Liver (tissue), 9 donors: ENCODE results near the gene GSAP. TPM values are rescaled to one million over a fixed set of nuclear protein-coding genes. Genes with fewer than 3 reads are reported as not detected.

ENCODE experiments used
- DNase-seq: peaks from one replicate; pipeline ENCODE4 v3.0.0-alpha.2; 2017; ENCODE audit warnings: low spot score
- H3K27ac ChIP-seq, 2 donors: one replicate each; pipeline ENCODE4 v1.7.0; 2013; ENCODE audit warnings: inconsistent platforms in 2 of 2, low read length in 2 of 2, control low read depth in 1 of 2, low read depth in 1 of 2, mild to moderate bottlenecking in 1 of 2
- H3K27me3 ChIP-seq, 4 donors: one replicate each; pipeline versions ENCODE4 v1.6.1 to v1.7.0; 2013; ENCODE audit warnings: low read length in 3 of 4, inconsistent platforms in 1 of 4, mild to moderate bottlenecking in 1 of 4, moderate library complexity in 1 of 4; ENCODE audit not compliant: control insufficient read depth in 4 of 4, insufficient read depth in 4 of 4
- H3K36me3 ChIP-seq, 4 donors: one replicate each; pipeline versions ENCODE4 v1.6.1 to v1.7.0; 2013; ENCODE audit warnings: low read length in 3 of 4, mild to moderate bottlenecking in 3 of 4, low read depth in 1 of 4, moderate library complexity in 1 of 4; ENCODE audit not compliant: control insufficient read depth in 4 of 4, insufficient read depth in 3 of 4
- H3K4me1 ChIP-seq, 4 donors: one replicate each; pipeline versions ENCODE4 v1.6.1 to v1.7.0; 2013; ENCODE audit warnings: low read length in 3 of 4, mild to moderate bottlenecking in 3 of 4, moderate library complexity in 1 of 4; ENCODE audit not compliant: control insufficient read depth in 4 of 4, insufficient read depth in 4 of 4
- H3K4me3 ChIP-seq, 3 donors: one replicate each; pipeline versions ENCODE4 v1.6.1 to v1.7.0; 2013; ENCODE audit warnings: low read length in 3 of 3, control low read depth in 1 of 3, low read depth in 1 of 3, mild to moderate bottlenecking in 1 of 3
- H3K9ac ChIP-seq, 2 donors: one replicate each; pipeline ENCODE4 v1.7.0; 2013; ENCODE audit warnings: low read length in 2 of 2, mild to moderate bottlenecking in 2 of 2, moderate library complexity in 2 of 2, control low read depth in 1 of 2, low read depth in 1 of 2
- H3K9me3 ChIP-seq, 4 donors: one replicate each; pipeline versions ENCODE4 v1.6.1 to v1.7.0; 2013; ENCODE audit warnings: low read length in 3 of 4; ENCODE audit not compliant: control insufficient read depth in 4 of 4
- GABPA ChIP-seq, 2 donors: IDR thresholded peaks in 1 of 2; conservative IDR thresholded peaks in 1 of 2; 2 replicates each; pipeline ENCODE4 v1.6.1; 2016; ENCODE audit warnings: antibody characterized with exemption in 2 of 2, mild to moderate bottlenecking in 1 of 2, moderate library complexity in 1 of 2
- HNF4A ChIP-seq, 2 donors: conservative IDR thresholded peaks; 2 replicates each; pipeline ENCODE4 v1.6.1; 2016; ENCODE audit warnings: antibody characterized with exemption in 2 of 2, mild to moderate bottlenecking in 2 of 2
- HNF4G ChIP-seq: IDR thresholded peaks from 2 replicates; pipeline ENCODE4 v1.6.1; 2016; ENCODE audit warnings: antibody characterized with exemption
- NR2F2 ChIP-seq: IDR thresholded peaks from 2 replicates; pipeline ENCODE4 v1.6.1; 2016; ENCODE audit warnings: antibody characterized with exemption
- RAD21 ChIP-seq, 2 donors: IDR thresholded peaks; 2 replicates each; pipeline ENCODE4 v1.6.1; 2016; ENCODE audit warnings: antibody characterized with exemption in 2 of 2, mild to moderate bottlenecking in 2 of 2
- RXRA ChIP-seq, 2 donors: IDR thresholded peaks; 2 replicates each; pipeline ENCODE4 v1.6.1; 2017 to 2018; ENCODE audit warnings: antibody characterized with exemption in 2 of 2, mild to moderate bottlenecking in 1 of 2
- SP1 ChIP-seq: IDR thresholded peaks from 2 replicates; pipeline ENCODE4 v1.6.1; 2018; ENCODE audit warnings: antibody characterized with exemption, mild to moderate bottlenecking
- YY1 ChIP-seq: IDR thresholded peaks from 2 replicates; pipeline ENCODE4 v1.6.1; 2016; ENCODE audit warnings: antibody characterized with exemption, mild to moderate bottlenecking
- WGBS: extraction: QIAGEN DNeasy Blood & Tissue Kit; methylation state at CpG from one replicate; pipeline ENCODE4 v1.1.7; 2013; 5-methylcytosine and 5-hydroxymethylcytosine counted together
- polyA plus RNA-seq, 2 donors: library from polyadenylated mRNA; stranded (reverse) in 1 of 2; unstranded in 1 of 2; fragments of 200-250 nt in 1 of 2; fragments of >200 nt in 1 of 2; fragmentation: Nextera tagmentation in 1 of 2; extraction: Ambion mirVana in 1 of 2; gene quantifications; one replicate each; pipeline versions ENCODE4 v1.2.1 to v1.2.3, GENCODE V29; 2013 to 2015
- total RNA-seq, 2 donors: library from RNA; depleted of rRNA; stranded (reverse); fragments of >200 nt; gene quantifications; one replicate each; pipeline ENCODE4 v1.2.3, GENCODE V29; 2014
- TF ChIP-seq, protein P1 (sequence below): IDR thresholded peaks from 2 replicates; pipeline ENCODE4 v1.6.1; 2016; ENCODE audit warnings: antibody characterized with exemption
- TF ChIP-seq, protein P2 (sequence below): IDR thresholded peaks from 2 replicates; pipeline ENCODE4 v1.6.1; 2016; ENCODE audit warnings: antibody characterized with exemption
- TF ChIP-seq, protein P3 (sequence below): IDR thresholded peaks from 2 replicates; pipeline ENCODE4 v1.6.1; 2016; ENCODE audit warnings: antibody characterized with exemption
- TF ChIP-seq, protein P4 (sequence below): IDR thresholded peaks from 2 replicates; pipeline ENCODE4 v1.6.1; 2016; ENCODE audit warnings: antibody characterized with exemption, mild to moderate bottlenecking
- donor health status: healthy.
- donor health status: healthy.
- donor health status: healthy.
- donor health status: healthy.
- donor health status: healthy.

GSAP gene
- total and polyA plus RNA-seq, 4 donors = 4.1 to 30.9 (median 17.7) TPM

DNA sequence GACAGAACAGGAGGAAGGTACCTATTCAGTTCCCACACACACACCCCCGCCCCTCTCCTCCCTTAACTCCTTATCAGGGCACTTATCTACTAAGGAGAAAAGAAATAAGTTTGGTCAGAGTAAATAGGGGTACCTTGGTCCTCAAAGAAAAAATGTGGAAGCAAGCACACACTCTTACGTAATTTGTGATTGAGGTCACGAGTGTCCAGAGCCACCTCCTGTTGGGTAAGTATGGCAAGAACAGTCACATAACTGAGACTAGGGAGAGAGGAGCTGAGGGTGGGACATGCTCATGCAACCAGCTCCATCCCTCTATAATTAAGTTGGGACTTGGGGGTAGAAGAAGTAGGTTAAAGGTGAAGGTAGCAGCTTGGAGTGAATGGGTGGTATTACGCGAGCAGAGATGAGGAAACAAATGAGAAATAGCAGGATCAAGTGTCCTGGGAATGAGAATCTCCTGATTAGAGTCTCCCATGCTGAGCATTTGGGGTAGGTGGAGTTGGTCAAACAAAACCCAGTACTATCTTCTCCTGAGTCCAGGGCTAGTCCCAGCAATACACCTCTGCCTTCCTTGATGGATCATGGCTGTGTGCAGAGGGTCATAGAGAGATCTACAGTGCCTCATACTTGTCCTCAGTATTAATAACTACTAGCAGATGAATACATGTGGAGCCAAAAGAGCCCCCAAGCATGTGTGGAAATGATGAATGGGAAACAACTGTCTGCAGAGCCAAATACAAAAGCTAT lies 77.1 kb downstream of the GSAP start:
- Histone ChIP-seq H3K27ac (no peak overlapping the region), H3K4me1 (no peaks in the 10 kb centered on the region), H3K27me3 (no peaks in the 10 kb centered on the region), H3K4me3 (no peak overlapping the region), H3K9ac (no peak overlapping the region), H3K9me3 (no peaks in the 10 kb centered on the region), H3K36me3 (no peaks in the 10 kb centered on the region)
- no peak for DNase-seq
- 87% methylated on average over 5 of the region's 5 CpGs for WGBS
- TF ChIP-seq RAD21 (IDR thresholded peaks at IDR 0.05) (peak in 1 of 2 donors; percentile 6), NR2F2 (no peak), RXRA (IDR thresholded peaks at IDR 0.05) (peak in 1 of 2 donors; percentile 34)

DNA sequence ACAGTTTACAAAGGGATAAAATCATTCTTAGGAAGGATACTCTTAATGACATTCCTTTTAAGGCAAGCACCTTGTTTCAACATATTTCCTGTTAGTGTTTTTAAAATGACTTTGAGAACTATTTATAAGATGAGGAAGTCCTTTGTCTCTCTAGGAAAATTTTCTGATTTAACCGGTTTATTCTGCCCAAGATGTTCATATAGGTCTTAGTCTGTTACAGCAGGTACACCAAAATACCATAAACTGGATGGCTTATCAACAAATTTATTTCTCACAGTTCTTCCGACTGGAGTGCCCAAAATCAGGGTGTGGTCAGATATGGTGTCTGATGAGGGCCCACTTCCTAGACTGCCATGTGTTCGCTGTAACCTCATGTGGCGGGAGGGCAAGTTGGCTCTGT lies 77.9 kb downstream of the GSAP start:
- Histone ChIP-seq H3K4me3 (no peak overlapping the region), H3K27ac (no peak overlapping the region), H3K27me3 (no peaks in the 10 kb centered on the region), H3K36me3 (no peaks in the 10 kb centered on the region), H3K4me1 (no peaks in the 10 kb centered on the region), H3K9ac (no peak overlapping the region), H3K9me3 (no peaks in the 10 kb centered on the region)
- no peak for TF ChIP-seq NR2F2
- TF ChIP-seq, protein P1, sequence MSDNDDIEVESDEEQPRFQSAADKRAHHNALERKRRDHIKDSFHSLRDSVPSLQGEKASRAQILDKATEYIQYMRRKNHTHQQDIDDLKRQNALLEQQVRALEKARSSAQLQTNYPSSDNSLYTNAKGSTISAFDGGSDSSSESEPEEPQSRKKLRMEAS = no peak
- no peak for TF ChIP-seq SP1
- no peak for TF ChIP-seq HNF4A (conservative IDR thresholded peaks at IDR 0.05)
- no peak for TF ChIP-seq RAD21 (IDR thresholded peaks at IDR 0.05)
- no peak for TF ChIP-seq HNF4G
- TF ChIP-seq GABPA (IDR thresholded peaks at IDR 0.05 in 1 of 2, conservative IDR thresholded peaks at IDR 0.05 in 1 of 2) = no peak
- no peak for TF ChIP-seq RXRA (IDR thresholded peaks at IDR 0.05)
- TF ChIP-seq, protein P2, sequence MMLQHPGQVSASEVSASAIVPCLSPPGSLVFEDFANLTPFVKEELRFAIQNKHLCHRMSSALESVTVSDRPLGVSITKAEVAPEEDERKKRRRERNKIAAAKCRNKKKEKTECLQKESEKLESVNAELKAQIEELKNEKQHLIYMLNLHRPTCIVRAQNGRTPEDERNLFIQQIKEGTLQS = no peak
- TF ChIP-seq, protein P3, sequence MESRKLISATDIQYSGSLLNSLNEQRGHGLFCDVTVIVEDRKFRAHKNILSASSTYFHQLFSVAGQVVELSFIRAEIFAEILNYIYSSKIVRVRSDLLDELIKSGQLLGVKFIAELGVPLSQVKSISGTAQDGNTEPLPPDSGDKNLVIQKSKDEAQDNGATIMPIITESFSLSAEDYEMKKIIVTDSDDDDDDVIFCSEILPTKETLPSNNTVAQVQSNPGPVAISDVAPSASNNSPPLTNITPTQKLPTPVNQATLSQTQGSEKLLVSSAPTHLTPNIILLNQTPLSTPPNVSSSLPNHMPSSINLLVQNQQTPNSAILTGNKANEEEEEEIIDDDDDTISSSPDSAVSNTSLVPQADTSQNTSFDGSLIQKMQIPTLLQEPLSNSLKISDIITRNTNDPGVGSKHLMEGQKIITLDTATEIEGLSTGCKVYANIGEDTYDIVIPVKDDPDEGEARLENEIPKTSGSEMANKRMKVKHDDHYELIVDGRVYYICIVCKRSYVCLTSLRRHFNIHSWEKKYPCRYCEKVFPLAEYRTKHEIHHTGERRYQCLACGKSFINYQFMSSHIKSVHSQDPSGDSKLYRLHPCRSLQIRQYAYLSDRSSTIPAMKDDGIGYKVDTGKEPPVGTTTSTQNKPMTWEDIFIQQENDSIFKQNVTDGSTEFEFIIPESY = no peak
- TF ChIP-seq, protein P4, sequence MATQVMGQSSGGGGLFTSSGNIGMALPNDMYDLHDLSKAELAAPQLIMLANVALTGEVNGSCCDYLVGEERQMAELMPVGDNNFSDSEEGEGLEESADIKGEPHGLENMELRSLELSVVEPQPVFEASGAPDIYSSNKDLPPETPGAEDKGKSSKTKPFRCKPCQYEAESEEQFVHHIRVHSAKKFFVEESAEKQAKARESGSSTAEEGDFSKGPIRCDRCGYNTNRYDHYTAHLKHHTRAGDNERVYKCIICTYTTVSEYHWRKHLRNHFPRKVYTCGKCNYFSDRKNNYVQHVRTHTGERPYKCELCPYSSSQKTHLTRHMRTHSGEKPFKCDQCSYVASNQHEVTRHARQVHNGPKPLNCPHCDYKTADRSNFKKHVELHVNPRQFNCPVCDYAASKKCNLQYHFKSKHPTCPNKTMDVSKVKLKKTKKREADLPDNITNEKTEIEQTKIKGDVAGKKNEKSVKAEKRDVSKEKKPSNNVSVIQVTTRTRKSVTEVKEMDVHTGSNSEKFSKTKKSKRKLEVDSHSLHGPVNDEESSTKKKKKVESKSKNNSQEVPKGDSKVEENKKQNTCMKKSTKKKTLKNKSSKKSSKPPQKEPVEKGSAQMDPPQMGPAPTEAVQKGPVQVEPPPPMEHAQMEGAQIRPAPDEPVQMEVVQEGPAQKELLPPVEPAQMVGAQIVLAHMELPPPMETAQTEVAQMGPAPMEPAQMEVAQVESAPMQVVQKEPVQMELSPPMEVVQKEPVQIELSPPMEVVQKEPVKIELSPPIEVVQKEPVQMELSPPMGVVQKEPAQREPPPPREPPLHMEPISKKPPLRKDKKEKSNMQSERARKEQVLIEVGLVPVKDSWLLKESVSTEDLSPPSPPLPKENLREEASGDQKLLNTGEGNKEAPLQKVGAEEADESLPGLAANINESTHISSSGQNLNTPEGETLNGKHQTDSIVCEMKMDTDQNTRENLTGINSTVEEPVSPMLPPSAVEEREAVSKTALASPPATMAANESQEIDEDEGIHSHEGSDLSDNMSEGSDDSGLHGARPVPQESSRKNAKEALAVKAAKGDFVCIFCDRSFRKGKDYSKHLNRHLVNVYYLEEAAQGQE = no peak
- no peak for TF ChIP-seq YY1
- WGBS = 78% methylated on average over 4 of the region's 4 CpGs
- DNase-seq = no peak
